HG02973 (cell line): ENCODE data around the gene BLACAT1.

Source experiments
- ATAC-seq: cut with Tn5 transposase; IDR thresholded peaks from one replicate; pipeline ENCODE4 v1.9.1; 2021; ENCODE audit warnings: moderate library complexity; ENCODE audit not compliant: unreplicated experiment

BLACAT1 gene

DNA sequence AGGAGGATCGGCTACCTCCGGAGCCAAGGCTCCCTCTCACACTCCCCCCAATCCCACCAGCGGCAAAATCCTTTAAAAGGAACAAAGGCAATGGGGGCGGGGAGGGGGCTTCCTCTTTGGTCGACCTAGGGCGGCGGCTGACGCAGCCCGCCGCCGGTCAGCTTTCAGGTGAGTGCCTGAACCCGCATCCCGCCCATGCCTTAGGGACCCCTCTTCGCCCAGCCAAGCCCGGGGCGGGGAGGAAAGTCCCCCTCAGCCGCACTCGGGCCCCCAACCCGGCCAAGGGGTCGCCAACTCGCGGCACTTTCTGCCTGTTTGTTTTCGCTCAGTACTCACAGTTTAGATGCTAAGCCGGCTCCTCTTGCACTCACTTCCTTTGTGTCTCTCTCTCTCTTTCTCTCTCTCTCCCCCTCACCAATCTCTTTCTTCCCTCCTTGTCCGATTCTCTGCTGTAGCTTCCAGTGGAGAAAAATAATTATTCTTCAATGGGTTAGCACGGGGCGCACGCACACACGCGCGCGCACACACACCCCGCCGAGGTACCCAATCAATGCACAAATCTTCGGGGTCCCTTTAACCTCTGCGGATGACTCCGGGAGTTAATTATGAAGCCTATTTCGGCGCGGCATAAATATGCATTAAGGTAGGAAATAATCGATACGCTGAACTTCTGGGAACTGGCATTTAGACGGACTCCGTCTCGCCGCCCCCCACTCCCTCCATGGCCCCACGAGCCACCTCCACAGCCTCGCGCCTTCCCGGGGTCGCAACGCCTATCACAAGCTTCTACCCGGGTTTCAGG is at the start of gene BLACAT1:
TSS of gene BLACAT1 (minus strand) at position 465 of the 802 bp plus-strand sequence.
- ATAC-seq: no peak

DNA sequence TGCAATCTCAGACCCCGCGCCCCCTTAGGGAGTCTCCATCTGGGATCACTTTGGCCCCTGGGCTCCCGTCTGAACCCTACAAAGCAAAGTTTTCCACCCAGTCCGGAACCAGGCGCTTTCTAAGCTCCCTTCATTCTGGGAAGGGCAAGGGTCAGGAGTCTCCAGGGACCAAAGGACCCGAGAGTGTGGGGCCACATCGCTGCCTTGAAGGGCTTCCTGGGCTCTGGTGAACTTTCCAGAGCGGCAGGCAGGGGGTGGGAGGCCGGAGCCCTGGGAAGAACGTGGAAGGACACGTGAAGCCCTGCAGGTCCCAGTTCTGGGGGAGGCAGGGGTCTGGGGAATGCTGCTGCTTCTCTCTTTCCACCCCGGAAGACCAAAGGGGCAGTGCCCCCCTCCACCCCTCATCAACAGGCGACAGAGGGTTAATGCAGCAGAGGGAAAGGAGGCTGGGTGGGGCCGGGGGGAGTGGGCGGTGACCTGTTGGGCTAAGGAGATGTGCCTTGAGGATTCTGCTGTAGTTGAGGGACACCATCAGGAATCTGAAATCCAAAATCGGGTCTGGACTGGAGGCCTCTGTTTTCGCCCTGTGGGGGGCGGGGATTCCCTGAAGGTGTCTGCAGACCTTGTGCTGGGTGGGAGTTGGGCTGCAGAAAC is 49.4 kb upstream of the BLACAT1 start:
- no peak for ATAC-seq

DNA sequence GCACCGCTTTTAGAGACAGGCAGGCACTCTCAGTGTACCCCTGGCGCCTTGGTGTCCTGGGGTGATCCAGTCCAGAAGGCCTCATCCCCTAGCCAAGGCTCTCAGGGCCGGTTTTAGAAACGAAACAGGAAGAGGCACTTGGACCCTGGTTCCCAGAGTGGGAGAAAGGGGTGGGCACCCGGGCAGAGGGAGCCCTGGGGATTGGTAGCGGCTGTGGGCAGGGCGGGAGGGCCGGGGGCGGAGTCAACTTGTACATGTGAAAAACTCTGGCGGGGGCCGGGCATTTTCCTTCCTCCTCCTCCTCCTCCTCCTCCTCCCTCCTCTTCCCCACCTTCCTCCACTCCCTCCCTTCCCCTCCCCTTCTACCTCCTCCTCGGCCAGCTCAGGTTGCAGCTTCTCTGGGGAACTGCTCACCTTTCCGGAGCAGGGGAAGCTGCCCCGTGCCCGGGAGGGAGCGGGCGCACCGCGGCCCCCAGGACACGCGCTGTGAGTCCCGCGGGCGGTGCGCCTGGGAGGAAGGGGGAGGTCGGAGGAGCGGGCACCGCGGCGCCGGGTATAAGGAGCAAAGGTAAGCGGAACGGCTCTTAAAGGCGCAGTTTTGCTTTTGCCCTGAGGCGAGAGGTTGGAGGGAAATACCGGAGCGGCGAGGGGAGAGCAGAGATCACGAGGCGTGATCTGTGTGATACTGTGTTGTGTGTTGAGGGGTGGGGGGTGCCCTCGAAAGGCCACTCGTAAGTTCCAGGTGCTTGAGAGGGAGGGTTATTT is 48.6 kb upstream of the BLACAT1 start, which contains the start of gene CDK18:
TSS of gene CDK18 (plus strand) at position 359 of the 765 bp plus-strand sequence. CDS start 18,499 bp downstream, outside the sequence.
- no peak for ATAC-seq

DNA sequence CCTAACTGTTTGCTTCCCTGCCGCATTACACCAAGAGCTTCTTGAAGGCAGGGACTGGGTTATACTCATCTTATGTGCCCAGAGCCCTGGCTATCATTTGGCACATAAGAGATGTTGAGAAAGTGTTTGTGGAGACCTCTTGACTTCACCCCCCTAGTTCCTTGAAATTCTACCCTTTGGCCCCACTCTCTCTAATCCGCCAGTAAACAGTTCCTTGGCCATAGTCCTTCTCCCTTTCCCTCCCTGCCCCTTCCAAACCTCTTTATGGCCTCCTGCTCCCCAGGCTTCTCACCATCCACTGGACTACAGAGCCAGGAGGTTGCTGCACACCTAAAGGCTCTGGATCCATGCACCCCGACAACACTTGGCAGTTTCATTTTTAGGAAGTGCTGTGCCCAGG is 47.1 kb upstream of the BLACAT1 start:
- no peak for ATAC-seq

DNA sequence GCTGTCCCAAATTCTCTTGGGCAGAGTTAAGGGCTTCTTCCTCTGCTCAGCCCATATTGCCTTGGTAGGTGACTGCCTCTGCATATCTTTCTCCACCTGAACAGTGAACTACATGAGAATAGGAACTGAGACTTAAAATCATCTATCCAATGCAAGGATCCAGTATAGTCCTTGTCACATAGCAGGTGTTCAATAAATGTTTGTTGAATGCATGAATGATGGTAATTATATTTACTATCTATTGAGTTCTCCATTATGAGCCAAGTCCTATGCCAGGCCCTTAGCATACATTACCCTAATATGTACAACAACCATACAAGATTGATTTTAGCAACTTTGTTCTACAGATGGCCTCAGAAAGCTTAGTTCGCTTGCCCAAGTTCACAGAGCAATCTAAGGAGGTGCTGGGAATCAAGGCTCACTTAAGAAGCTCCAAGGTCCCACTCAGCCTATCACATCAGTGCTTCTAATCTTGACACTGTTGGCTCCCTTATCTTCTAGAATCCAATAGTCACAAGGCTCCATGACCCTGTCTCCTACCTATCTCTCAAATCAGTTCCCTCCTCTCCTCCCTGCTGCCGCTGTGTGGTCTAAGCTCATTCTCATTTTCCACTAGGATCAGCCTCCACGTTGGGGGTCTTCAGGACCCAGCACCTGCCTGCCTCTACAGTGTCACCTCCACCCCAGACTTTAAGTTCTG is 46.4 kb upstream of the BLACAT1 start:
- ATAC-seq: no peak

DNA sequence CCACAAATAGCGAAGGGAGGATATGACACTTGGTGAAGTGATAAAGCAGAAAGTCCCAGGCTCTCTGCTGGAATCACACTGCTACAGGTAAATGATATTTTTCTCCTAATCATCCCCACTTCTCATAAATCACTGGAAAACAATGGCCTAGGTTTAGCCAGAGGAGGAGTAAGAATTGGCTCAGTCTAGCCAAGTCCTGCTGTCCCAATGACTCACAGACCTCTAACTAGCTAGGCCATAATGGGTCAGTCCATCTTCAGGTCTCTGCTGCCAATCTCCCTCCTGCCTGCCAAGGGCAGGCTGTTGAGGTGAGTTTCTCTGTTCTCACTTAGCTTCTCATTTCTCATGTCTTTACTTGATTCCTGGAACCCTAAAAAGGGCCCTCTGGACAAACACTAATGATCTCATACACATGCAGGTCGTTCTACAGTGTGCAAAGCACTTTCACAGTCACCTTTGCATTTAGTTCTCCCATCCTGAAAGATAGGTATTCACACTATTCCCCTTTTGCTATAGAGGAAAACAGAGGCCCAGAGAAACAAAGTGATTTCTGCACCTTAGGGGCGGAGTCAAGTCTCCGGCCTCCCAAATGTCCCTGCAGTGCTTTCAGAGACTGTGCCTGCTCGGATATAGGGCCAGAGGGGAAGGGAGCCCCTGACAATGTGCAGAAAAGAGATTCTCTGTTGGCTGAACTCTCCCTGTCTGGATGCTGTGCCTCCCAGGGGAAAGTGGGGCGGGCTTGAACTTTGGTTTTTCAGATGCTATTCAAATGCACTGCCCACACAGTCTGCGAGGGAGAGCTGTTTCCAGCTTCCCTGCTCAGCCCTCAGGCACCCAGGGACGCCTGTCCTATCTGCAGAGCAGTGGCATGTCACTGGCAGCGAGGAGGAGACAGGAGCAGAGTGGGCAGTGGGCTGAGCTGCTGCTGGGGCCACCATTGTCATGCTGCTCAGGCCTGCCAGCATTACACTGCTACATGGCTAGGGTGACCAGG is 44.7 kb upstream of the BLACAT1 start:
- ATAC-seq: no peak

DNA sequence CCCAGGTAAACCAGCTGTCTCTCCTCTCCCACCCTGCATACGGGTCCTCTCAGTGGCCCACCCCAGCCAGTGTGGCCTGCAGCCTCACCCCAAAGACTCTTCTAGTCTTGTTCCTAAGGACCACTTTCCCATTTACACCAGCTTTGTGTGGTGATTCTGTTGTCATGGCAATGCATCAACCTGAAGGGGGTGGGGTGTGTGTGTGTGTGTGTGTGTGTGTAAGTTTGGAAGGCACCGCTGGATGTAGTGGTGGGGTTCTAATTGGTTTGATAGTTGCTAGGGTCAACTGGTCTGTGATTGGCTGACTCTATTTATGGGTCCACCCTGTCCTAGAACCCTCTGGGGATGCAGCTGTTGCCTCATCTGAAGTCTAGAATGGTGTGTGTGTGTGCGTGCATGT is 43.9 kb upstream of the BLACAT1 start:
- ATAC-seq: no peak

DNA sequence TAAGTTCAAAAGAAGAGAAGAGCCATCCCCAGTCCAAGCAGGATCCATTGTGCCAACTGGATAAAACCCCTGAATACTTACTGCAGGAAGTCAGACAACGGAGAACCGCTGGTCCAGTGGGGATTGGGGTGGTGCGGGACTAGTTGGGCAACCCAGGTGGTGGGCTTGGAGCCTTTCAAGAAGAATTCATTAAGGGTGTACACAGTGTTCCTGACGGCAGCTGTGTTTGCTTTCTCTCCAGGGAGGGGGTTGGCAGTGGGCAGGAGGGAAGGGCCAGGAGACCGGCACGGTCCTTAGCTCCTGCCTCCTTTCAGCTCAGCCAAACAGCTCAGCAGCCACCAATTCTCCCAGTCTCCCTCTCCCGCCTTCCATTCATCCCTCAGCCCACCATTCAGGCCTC is 41.5 kb upstream of the BLACAT1 start:
- ATAC-seq: no peak

DNA sequence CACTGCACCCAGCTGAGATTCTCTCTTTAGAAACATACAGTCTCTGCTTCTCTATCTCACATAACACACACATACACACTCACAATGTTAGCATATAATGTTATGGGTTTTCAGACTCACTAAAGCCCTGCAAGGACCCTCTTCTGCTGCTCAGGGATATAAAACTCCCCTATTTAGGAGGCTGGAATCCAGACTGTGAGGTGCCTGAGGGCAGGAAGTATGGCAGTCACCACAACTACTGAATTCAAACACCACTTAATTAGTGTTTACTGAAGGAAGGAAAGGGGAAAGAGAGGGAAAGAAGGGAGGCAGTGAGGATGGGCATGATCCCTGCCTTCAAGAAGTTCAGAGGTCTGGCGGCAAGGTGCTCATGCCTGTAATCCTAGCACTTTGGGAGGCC is 40.8 kb upstream of the BLACAT1 start:
- no peak for ATAC-seq

DNA sequence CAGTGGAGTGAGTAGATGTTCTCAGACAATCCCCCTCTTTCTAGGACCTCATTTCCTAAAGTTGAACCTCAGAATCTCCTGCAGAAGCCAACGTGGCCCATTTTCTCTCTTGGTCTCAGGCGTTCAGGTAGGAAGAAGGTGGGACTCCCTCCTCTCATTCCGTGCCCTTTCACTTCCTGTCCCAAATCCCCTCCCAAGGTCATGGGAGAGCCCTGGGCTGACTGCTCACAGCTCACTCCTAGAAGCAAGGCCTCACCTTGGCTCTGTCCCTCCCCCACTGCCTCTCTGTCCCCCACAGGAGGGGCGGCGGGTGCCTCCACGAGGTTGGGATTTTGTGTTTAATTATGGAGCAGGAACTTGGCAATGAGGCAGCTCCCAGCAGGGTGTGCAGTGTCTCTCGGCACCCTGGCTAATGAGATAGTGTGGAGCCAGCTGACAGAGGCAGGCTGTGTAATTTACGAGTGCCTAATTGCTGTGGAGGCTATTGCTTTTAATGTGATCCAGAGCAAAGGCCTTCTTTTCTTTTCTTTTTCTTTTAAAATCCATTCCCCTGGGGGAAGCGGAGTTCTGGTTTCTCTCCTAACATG is 39.5 kb upstream of the BLACAT1 start:
- ATAC-seq: no peak

DNA sequence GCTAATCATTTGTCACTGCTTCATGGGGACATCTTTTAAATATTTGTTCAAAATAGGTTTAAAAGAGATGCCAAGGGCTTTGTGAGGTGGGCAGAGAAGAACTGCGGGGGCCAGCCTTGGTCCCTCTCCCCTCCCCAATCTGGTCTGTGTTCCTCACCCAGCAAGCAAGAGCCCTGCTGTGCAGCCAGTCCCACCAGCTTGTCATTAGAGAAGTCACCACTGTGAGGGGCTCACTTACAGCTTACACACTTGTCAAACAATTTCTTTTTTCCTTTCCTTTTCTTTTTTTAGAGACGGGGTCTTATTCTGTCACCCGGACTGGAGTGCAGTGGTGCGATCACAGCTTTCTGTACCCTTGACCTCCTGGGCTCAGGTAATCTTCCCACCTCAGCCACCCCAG is 38.3 kb upstream of the BLACAT1 start:
- ATAC-seq: no peak

DNA sequence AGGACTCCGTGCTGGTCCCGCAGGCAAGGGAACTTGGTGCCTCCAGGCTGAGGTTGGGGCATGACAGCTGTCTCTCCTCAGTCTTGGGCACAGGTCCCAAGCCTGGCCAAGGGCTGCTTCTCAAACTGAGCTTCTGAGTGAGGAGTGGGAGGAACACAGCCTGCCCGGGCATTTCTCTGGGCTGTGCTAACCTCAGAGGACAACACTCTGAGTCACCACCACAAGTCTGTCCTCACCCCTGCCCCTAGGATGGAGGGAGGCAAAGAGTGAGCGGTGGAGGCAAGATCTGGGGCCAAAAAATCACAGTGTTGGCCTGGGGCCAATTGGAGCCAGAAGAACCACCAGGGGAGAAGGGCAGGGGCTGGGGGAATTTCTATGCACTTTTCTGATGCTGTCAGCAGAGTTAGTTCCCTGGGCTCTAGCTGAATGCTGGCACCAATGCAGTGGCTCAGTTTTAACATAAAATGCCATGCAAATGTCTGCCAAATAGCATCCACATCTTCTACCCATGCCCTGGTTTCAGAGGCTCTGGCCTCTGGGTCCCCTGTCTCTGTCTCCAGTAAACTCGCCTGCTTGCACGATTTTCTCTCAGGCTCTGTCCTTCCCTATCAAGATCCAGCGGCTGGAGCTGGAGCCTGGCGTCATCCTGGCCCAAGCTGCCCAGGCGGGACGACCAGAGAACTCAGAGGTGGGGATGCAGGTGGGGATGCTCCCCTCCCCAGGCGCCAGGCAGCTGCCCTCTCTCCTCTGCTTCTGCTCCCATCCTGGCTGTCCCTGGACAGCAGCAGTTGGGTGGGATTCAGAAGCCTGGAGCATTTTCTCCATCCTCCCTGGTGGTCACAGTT is 37.6 kb upstream of the BLACAT1 start:
- no peak for ATAC-seq

DNA sequence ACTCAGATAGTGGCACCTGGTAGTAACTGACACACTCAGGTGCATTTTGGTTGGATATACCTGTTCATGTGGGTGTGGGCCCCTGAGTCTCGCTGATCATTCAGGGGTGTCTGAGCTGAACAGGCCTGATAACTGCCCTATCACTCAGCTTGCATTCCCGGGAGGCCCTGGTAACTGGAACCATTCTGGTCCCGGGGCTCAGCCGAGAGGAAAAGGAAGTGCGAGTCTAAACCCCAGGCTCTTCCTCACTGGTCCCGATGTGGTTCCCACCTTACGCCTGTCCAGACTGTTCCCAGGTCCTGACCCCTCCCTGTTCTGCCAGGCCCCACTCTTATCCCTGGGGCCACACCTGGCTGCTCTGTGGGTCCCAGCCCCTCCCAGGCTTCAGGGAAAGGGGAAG is 36.9 kb upstream of the BLACAT1 start:
- ATAC-seq: no peak

DNA sequence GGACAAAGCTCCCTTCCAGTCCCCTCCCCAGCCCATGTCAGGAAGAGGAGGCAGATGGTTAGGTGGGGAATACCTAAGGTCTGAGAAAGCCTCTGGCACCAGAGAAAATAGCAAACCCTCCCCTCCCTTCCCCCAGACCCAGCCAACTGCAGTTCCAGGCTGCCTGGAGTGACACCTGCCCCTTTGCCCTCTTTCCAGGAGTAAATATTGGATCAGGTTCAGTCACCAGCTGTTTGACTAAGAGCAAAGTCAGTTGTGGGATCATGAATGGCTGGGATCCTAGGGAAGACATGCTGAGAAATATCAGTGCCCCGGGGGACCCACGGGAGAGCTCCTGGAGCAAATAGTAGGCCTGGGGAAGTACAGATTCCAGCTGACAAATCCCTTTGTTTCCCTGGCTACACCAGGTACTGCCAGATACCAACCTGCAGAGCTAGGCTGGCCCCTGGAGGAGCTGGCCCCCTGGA is 36.4 kb upstream of the BLACAT1 start:
- no peak for ATAC-seq

DNA sequence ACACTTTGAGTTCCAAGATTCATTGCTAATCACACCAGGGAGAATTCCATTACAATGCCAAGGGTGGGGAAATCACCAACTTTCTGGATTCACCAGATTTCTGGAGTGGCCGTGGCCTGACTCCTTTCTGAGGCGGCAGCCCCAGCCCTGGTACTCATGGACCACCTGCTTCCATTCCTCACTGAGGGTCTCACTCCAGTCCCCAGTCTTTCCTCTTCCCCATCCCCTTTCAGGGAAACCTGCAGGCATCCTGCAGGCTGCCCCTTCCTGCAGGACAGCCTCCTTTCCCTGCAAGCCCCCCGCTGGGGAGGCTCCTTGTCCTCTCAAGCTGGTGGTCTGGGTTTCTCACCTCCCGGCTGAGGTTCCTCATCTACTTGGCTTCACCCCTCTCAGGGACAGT is 35.9 kb upstream of the BLACAT1 start:
- no peak for ATAC-seq

DNA sequence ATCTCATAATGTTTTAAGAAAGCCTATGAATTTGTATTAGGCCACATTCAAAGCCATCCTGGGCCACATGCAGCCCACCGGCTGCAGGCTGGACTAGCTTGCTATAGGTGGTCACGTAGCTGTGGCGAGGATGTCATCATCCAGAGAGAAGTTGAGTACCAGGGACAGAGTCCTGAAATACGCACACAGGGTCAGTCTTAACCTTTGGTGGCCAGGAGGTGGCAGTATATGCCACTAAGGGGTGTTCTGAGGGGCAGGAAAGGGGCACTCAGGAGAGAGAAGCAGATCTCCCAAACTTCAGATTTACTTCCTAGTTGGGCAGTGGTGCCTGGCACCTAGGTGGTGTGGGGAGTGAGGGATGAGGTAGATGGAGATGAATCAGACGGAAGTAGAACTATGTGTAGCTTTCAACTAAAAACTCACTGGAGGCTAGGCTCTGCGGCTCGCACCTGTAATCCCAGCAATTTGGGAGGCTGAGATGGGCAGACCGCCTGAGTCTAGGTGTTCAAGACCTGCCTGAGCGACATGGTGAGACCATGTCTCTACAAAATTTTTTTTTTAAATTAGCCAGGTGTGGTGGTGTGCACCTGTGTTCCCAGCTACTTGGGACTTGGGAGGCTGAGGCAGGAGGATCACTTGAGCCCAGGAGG is 32.4 kb upstream of the BLACAT1 start:
- no peak for ATAC-seq

DNA sequence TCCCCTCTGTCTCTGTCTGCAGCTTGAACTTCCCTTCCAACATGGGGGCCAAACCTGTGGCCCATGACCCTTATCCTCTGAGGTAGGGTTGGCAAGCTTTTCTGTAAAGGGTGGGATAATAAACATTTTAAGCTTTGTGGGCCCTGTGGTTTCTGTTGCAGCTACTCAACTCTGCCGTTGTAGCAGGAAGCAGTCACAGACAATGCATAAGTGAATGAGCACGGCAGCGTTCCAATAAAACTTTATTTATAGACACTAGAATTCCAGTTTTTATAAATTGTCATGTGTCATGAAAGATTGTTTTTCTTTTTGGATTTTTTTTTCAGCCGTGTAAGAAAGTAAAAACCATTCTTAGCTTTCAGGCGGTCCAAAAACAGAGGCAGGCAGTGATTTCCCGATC is 30.4 kb upstream of the BLACAT1 start:
- no peak for ATAC-seq
